Endodermal cell (in vitro differentiated cells): ENCODE data around the gene RAB31. TPM values are rescaled to one million over a fixed set of nuclear protein-coding genes. Genes with fewer than 3 reads are reported as not detected.
"Not testable (repeated sequence)": the region's sequence is repeated elsewhere in the genome, so short reads cannot be mapped to it uniquely, and the experiment has no call there.

Source experiments
- DNase-seq: peaks from one replicate; pipeline ENCODE4 v3.0.0-alpha.2; 2017
- H3K27ac ChIP-seq: 2 replicates; pipeline ENCODE4 v1.5.1; 2013; ENCODE audit warnings: mild to moderate bottlenecking, low read depth, low read length, moderate library complexity
- H3K27me3 ChIP-seq: 2 replicates; pipeline ENCODE4 v1.6.1; 2013; ENCODE audit warnings: mild to moderate bottlenecking, low read length, moderate library complexity; ENCODE audit not compliant: insufficient read depth, control insufficient read depth, poor library complexity, severe bottlenecking
- H3K36me3 ChIP-seq: 2 replicates; pipeline ENCODE4 v1.7.0; 2013; ENCODE audit warnings: mild to moderate bottlenecking, low read length, moderate library complexity; ENCODE audit not compliant: control insufficient read depth, insufficient read depth
- H3K4me1 ChIP-seq: one replicate; pipeline ENCODE4 v1.7.0; 2013; ENCODE audit warnings: low read length; ENCODE audit not compliant: control insufficient read depth, insufficient read depth
- H3K4me3 ChIP-seq: 2 replicates; pipeline ENCODE4 v1.5.1; 2013; ENCODE audit warnings: mild to moderate bottlenecking, low read length, moderate library complexity
- H3K9ac ChIP-seq: 2 replicates; pipeline ENCODE4 v1.6.1; 2013; ENCODE audit warnings: mild to moderate bottlenecking, low read length, moderate library complexity; ENCODE audit not compliant: poor library complexity, severe bottlenecking; ENCODE audit errors: extremely low read depth
- H3K9me3 ChIP-seq: 2 replicates; pipeline ENCODE4 v1.6.1; 2013; ENCODE audit warnings: mild to moderate bottlenecking, low read length, moderate library complexity; ENCODE audit not compliant: control insufficient read depth
- H3K27ac Mint-ChIP-seq: 2 replicates; pipeline ENCODE4 v1.8.0; 2020; ENCODE audit warnings: mixed read lengths
- H3K27me3 Mint-ChIP-seq: 2 replicates; pipeline ENCODE4 v1.8.0; 2021; ENCODE audit warnings: mild to moderate bottlenecking, mixed read lengths; ENCODE audit not compliant: insufficient read depth
- H3K36me3 Mint-ChIP-seq: 2 replicates; pipeline ENCODE4 v1.8.0; 2020; ENCODE audit warnings: low read depth, mixed read lengths
- H3K4me1 Mint-ChIP-seq: 2 replicates; pipeline ENCODE4 v1.8.0; 2020; ENCODE audit warnings: mixed read lengths
- H3K4me3 Mint-ChIP-seq: 2 replicates; pipeline ENCODE4 v1.8.0; 2020; ENCODE audit warnings: mild to moderate bottlenecking, moderate library complexity, mixed read lengths
- H3K9me3 Mint-ChIP-seq: 2 replicates; pipeline ENCODE4 v1.8.0; 2020; ENCODE audit warnings: mild to moderate bottlenecking, mixed read lengths
- CTCF ChIP-seq: fragments of 200-600 bp; sonication (generic); conservative IDR thresholded peaks from 2 replicates; pipeline ENCODE4 v1.5.0; 2021; ENCODE audit warnings: antibody characterized with exemption, mild to moderate bottlenecking
- WGBS, 2 experiments: methylation state at CpG; one replicate each; pipeline versions ENCODE4 v1.1.5 to v1.1.7; 2013; ENCODE audit warnings: missing lambda C conversion rate in 2 of 2, mixed read lengths in 1 of 2; ENCODE audit not compliant: insufficient coverage in 1 of 2, insufficient read length in 1 of 2; 5-methylcytosine and 5-hydroxymethylcytosine counted together
- total RNA-seq, 2 donors: library from RNA; stranded (reverse); fragmentation: NEBNext Ultra II Directional in 1 of 2; extraction: Animal tissue kit (Norgen Biotek cat#: 25700) in 1 of 2; gene quantifications; 2 replicates in 1 of 2; 3 replicates in 1 of 2; pipeline ENCODE4 v1.2.1, GENCODE V29; 2021

The RAB31 gene
- total RNA-seq, 2 donors from 2014 or later = 11.7 to 20.3 TPM

DNA sequence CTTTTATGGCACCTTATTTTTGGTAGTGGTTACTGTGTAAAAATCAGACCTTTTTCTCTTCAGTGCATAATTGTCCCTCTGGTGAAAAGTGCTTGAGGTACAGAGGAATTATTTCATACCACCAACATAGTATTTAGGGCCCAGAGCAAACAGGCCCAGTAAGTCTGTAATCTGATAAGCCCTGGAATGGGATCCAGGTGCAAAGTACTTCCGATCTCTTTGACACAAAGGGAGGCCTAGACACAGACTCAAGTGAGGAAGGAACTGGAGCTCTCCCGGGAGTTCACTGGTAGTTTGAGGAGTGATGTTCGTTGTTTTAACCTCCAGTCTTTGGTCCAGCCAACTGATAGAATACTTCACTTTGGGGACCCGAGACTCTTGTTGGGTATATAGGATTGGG, 57.4 kb downstream of the RAB31 start:
- Mint-ChIP-seq H3K4me1 (peaks cover 20% of the 10 kb centered on the region), H3K27ac (peak overlapping the region; percentile 40), H3K27me3 (no peaks in the 10 kb centered on the region), H3K4me3 (no peak overlapping the region), H3K9me3 (peaks cover 11% of the 10 kb centered on the region), H3K36me3 (no peaks in the 10 kb centered on the region)
- 72 to 81% methylated on average over 3 to 4 of the region's 4 CpGs for WGBS, 2 experiments
- Histone ChIP-seq H3K9me3 (no peaks in the 10 kb centered on the region), H3K36me3 (no peaks in the 10 kb centered on the region), H3K4me3 (no peak overlapping the region), H3K4me1 (peaks cover 8% of the 10 kb centered on the region), H3K27ac (no peak overlapping the region), H3K9ac (no peak overlapping the region), H3K27me3 (no peaks in the 10 kb centered on the region)
- DNase-seq = peak; percentile 34
- no peak for TF ChIP-seq CTCF

GRCh38 chr18:9766076-9766481, 58.0 kb downstream of the RAB31 start:
- no peak overlapping the region for H3K4me3 ChIP-seq
- H3K4me1 ChIP-seq = peaks cover 8% of the 10 kb centered on the region
- Mint-ChIP-seq H3K9me3 (peaks cover 11% of the 10 kb centered on the region), H3K4me3 (no peak overlapping the region), H3K27ac (no peak overlapping the region), H3K36me3 (no peaks in the 10 kb centered on the region), H3K27me3 (no peaks in the 10 kb centered on the region), H3K4me1 (peaks cover 22% of the 10 kb centered on the region)
- H3K36me3 ChIP-seq = no peaks in the 10 kb centered on the region
- H3K27ac ChIP-seq = no peak overlapping the region
- whole genome bisulfite sequencing, 2 experiments = 94% methylated on average over 6 to 11 of the region's 11 CpGs
- DNase-seq = peak; percentile 39
- H3K9ac ChIP-seq = no peak overlapping the region
- no peaks in the 10 kb centered on the region for H3K27me3 ChIP-seq
- TF ChIP-seq CTCF = no peak
- H3K9me3 ChIP-seq = no peaks in the 10 kb centered on the region

GRCh38 chr18:9766740-9767139, 58.6 kb downstream of the RAB31 start:
- no peaks in the 10 kb centered on the region for H3K36me3 Mint-ChIP-seq
- 100% methylated on average over 1 of the region's 1 CpG; no CpG with 5 or more reads in 1 of the 2 experiments for WGBS, 2 experiments
- no peak overlapping the region for H3K27ac ChIP-seq
- no peaks in the 10 kb centered on the region for H3K9me3 ChIP-seq
- H3K4me3 ChIP-seq = no peak overlapping the region
- peak; percentile 11 for DNase-seq
- no peak overlapping the region for H3K27ac Mint-ChIP-seq
- no peak overlapping the region for H3K4me3 Mint-ChIP-seq
- peaks cover 8% of the 10 kb centered on the region for H3K4me1 ChIP-seq
- peaks cover 25% of the 10 kb centered on the region for H3K4me1 Mint-ChIP-seq
- H3K27me3 ChIP-seq = no peaks in the 10 kb centered on the region
- no peaks in the 10 kb centered on the region for H3K27me3 Mint-ChIP-seq
- no peak overlapping the region for H3K9ac ChIP-seq
- peaks cover 8% of the 10 kb centered on the region for H3K9me3 Mint-ChIP-seq
- TF ChIP-seq CTCF = no peak
- H3K36me3 ChIP-seq = no peaks in the 10 kb centered on the region

- not testable (repeated sequence) for H3K27ac Mint-ChIP-seq, H3K4me1 ChIP-seq, H3K9ac ChIP-seq, H3K9me3 Mint-ChIP-seq, H3K4me3 ChIP-seq, H3K27me3 Mint-ChIP-seq, H3K36me3 ChIP-seq, H3K27ac ChIP-seq, H3K27me3 ChIP-seq, H3K36me3 Mint-ChIP-seq, DNase-seq, H3K4me3 Mint-ChIP-seq, H3K9me3 ChIP-seq
- peaks cover 25% of the 10 kb centered on the region for H3K4me1 Mint-ChIP-seq
- 33 to 68% methylated on average over 1 to 2 of the region's 2 CpGs for WGBS, 2 experiments
Measured at GRCh38 chr18:9768071-9768691, 60.1 kb downstream of the RAB31 start.

GRCh38 chr18:9770111-9770510, 62.0 kb downstream of the RAB31 start:
- not testable (repeated sequence) for H3K4me3 Mint-ChIP-seq, H3K4me3 ChIP-seq, H3K4me1 ChIP-seq, H3K27me3 Mint-ChIP-seq, H3K27ac Mint-ChIP-seq, H3K36me3 Mint-ChIP-seq, H3K9me3 ChIP-seq, H3K9me3 Mint-ChIP-seq, H3K9ac ChIP-seq, H3K36me3 ChIP-seq, H3K27ac ChIP-seq, H3K27me3 ChIP-seq
- H3K4me1 Mint-ChIP-seq = peaks cover 25% of the 10 kb centered on the region
- peak; percentile 21 for DNase-seq
- 76 to 84% methylated on average over 2 to 3 of the region's 3 CpGs for WGBS, 2 experiments
